GM19328 (cell line): Measurements from ENCODE around the gene DNAJB8.

Experiments
- ATAC-seq: cut with Tn5 transposase; IDR thresholded peaks from one replicate; pipeline ENCODE4 v1.9.1; 2021; ENCODE audit warnings: mild to moderate bottlenecking, moderate library complexity; ENCODE audit not compliant: unreplicated experiment

Gene DNAJB8

GRCh38 chr3:128449111-128449638 is 17.5 kb downstream of the DNAJB8 start:
- ATAC-seq: no peak

GRCh38 chr3:128448491-128448890 is 18.2 kb downstream of the DNAJB8 start:
- ATAC-seq: no peak

- ATAC-seq: no peak
Observed at GRCh38 chr3:128447561-128448013, 19.1 kb downstream of the DNAJB8 start.

DNA sequence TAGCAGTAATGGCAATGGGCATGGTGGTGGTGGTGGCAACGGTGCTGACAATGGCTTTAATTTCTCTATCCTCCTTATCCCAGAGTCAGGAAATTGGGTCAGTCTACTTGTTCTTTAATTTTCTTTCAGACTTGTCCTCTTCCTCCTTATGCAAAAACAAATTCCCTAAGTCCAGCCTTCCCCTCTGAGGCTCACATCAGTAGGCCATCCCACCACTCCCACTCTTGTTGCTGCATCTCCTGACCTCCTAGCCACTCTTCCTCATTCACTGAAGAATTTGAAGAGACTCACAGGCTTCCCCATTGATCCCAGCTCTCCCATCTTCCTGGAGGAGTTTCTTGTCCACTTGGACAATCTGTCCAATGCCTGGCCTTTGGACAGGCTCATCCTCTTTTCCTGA is 19.9 kb downstream of the DNAJB8 start:
- no peak for ATAC-seq

DNA sequence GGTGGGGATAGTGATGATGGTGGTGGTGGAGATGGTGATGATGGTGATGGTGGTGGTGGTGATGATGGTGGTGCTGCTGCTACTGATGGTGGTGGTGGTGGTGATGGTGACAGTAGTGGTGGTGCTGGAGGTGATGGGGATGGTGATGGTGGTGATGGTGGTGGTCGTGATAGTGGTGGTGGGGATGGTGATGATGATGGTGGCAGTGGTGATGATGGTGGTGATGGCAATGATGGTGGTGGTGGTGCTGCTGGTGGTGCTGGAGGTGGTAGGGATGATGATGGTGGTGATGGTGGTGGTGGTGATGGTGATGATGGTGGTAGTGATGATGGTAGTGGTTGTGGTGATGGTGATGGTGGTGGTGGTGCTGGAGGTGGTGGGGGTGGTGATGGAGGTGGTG is 21.3 kb downstream of the DNAJB8 start:
- ATAC-seq: no peak

- ATAC-seq: no peak
Observed at GRCh38 chr3:128443771-128444170, 22.9 kb downstream of the DNAJB8 start.

DNA sequence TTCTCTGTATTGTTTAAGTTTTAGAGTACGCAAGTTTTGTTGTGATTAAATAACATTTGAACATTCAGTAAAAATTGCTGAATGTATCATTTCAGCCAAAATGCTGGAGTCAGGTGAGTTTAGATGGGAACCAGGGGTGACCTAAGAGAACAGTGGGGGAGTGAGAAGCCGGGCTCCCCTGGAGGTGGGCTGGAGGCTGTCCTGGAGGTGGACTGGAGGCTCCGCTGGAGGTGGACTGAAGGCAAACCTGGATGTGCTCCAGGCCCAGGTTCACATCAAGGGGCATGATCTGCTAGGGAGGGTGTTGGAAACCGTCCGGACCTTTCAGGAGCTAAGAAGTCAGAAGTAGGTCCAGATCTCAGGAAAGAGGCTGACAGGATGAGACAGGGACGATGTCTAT is 23.7 kb downstream of the DNAJB8 start:
- no peak for ATAC-seq

GRCh38 chr3:128442070-128442469 is 24.6 kb downstream of the DNAJB8 start:
- no peak for ATAC-seq

- no peak for ATAC-seq
Observed at GRCh38 chr3:128439226-128439625, 27.5 kb downstream of the DNAJB8 start.

- ATAC-seq: no peak
Observed at GRCh38 chr3:128438488-128439072, 28.1 kb downstream of the DNAJB8 start.

- no peak for ATAC-seq
Observed at GRCh38 chr3:128436214-128436613, 30.5 kb downstream of the DNAJB8 start.

DNA sequence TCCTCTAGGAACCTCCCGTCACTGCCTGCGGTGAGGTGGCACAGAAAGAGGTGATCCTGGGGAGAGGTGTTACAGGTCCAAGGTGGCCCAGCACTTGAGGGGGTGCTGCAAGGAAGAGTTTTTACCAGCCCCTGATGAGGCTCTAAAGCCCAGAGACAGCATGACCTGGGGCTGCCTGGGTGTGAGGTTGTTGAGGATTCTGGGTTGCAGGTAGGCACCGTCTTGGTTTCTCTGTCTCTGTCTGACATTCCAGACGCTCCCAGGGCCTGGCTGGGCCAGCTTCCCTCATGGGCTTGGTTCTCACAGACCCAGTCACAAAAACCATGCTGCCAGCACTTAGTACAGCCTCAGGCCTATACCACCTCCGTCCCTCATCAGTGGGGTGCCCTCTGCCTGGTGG is 31.1 kb downstream of the DNAJB8 start:
- ATAC-seq: no peak

DNA sequence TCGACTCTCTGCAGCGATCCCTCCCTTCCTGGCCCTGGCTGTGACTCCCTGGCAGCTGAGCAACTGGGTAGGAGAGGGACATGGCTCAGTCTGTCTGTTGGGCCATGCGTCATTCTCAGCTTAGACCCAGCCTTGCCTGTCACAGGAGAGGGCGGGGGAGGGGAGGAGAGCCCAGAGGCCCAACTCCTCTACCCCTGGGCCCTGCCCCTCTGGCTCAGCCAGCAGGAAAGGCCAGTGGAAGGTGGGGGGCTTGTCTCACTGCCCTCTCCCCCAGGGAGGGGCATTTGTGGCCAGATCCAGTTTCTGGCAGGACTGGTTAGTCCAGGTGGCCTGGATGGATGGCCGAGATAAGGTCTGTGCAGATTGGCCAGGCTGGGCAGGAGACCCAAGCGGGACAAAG is 31.6 kb downstream of the DNAJB8 start:
- ATAC-seq: no peak

DNA sequence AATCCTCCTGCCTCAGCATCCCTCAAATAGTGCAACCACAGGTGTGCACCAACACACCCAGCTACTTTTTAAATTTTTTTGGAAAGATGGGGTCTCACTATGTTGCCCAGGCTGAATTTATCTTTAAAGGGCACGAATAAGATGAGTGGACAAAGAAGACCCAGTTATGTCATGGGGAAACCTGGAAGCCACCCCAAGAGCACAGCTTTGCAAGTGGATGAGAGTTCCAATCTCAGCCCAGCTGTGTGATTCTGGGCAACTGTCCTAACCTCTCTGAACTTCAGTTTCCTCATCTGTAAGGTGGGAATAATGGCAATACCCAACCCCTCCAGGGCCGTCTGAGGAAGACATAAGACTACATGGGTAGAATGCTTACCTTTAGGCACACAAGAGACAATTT is 32.2 kb downstream of the DNAJB8 start:
- no peak for ATAC-seq

- ATAC-seq: no peak
Observed at GRCh38 chr3:128433837-128434165, 32.9 kb downstream of the DNAJB8 start.

DNA sequence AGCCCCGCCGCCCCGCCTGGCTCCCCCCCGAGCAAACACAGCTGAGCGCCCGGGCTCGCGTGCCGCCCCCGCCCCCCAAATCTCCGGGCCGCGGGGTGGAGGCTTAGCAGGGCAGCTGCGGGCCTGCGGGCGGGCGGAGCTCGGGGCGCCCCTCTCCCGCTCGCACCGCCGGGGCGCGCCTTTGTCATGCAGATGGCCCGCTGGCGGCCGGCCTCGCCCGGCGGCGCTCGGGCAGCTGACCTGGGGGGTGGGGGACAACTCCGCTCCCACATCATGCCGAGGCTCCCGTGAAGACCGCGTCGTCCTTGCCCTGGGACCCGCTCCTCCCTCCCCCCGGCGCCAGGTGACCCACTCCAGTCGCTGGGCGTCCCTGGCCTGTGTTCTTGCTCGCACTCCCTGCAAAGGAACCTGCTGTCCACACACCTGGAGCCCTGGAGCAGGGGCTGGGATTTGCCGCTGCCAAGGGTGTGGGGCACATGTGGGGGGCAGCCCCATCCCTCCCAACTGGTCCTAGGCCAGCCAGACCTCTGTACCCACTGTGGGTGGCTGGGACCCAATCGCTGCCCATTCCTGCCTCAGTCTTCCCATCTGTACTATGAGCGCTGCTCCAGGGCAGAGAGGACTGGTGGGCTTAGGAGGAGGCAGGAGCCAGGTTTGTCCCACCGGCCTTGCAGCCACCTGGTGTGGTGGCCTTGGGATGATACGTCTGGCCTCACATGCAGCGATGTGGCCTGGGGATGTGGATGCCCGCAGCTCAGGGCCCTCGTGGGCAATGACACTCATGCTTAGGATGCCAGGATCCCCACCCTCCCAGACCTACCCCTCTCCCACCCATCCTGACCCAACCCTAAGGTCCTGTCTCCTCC is 33.5 kb downstream of the DNAJB8 start:
- ATAC-seq: no peak

GRCh38 chr3:128432301-128432970 is 34.3 kb downstream of the DNAJB8 start:
- no peak for ATAC-seq

DNA sequence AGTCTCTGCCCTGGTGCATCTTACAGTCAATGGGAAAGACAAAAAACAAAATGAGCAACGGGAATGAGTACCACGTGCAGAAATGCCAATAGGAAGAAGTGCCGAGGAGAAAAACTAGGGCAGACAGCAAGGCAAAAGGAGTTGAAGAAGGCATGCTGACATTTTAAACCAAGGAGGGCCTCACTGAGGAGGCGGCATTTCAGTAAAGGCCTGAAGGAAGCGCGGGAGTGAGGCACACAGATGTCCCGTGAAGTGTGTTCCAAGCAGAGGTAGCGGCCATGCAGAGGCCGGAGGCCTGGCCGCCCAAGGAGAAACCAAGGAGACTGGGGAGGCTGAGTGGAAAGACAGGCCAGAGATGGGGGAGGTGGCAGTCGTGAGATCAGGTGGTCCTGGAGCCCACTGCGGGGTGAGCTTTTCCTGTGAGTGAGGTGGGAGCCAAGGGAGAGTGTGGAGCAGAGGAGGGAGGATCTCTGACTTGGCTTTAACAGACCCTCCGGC is 34.8 kb downstream of the DNAJB8 start:
- ATAC-seq: no peak

DNA sequence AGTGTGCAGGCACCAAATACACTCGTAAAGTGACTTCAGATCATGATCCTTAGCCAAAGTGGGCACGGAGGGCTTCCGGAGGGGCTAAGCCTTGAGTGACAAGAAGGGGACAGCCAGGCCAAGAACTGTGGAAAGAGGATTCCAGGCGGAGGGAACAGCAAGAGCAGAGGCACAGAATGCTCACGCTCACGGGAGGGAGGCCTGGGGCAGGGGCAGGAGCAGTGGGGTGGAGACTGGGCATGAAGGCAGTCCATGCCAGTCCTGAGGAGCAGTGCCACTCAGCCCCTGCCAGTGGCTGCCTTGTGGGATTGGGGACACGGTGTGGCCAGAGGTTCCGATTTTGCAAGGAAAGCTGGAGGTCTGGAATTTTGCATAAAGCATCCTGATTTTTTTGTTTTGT is 36.0 kb downstream of the DNAJB8 start:
- ATAC-seq: no peak

DNA sequence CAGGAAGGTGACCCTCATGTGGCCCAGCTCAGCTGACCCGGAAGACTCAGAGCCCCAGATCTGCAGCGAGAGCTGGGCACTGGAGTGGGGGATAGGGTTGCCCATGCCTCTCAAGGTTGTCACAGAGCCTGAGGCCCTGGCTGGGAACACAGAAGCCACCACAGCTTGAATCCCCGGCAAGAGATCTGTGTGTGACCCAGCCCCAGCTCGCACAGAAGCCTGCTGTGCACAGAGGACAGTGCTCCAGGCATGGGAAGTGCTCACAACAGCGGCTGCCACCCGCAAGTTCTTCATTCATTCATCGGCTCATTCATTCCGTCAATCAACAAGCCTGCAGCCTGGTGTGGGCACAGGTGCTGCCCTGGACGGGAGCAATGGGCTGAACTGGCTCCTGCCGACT is 36.4 kb downstream of the DNAJB8 start:
- no peak for ATAC-seq

GRCh38 chr3:128429751-128430150 is 36.9 kb downstream of the DNAJB8 start:
- no peak for ATAC-seq

GRCh38 chr3:128429275-128429674 is 37.4 kb downstream of the DNAJB8 start:
- ATAC-seq: no peak
